Bronchial epithelial cell (primary cell): ENCODE measurements around the gene TCN1. TPM values are rescaled to one million over a fixed set of nuclear protein-coding genes. Genes with fewer than 3 reads are reported as not detected.
"Not testable (repeated sequence)": the region's sequence is repeated elsewhere in the genome, so short reads cannot be mapped to it uniquely, and the experiment has no call there.

Experiments
- DNase-seq: peaks from one replicate; pipeline ENCODE4 v3.0.0-alpha.2; 2010; ENCODE audit warnings: low read depth
- FAIRE-seq: peaks from 2 replicates; lab custom pipeline; 2011; peaks lifted over from hg19 to GRCh38; lab: Jason Lieb, UNC
- H3K27me3 ChIP-seq: 2 replicates; pipeline ENCODE4 v1.5.1; 2011; ENCODE audit warnings: low read length; ENCODE audit not compliant: control insufficient read depth, insufficient read depth
- H3K36me3 ChIP-seq: 2 replicates; pipeline ENCODE4 v1.5.1; 2011; ENCODE audit warnings: low read length; ENCODE audit not compliant: control insufficient read depth, insufficient read depth
- H3K4me3 ChIP-seq: 2 replicates; pipeline ENCODE4 v1.5.1; 2011; ENCODE audit warnings: mild to moderate bottlenecking, low read depth, low read length, control low read depth
- total RNA-seq: library from RNA; depleted of rRNA; stranded (reverse); fragments of >200 nt; gene quantifications from 2 replicates; pipeline ENCODE4 v1.2.1, GENCODE V29; 2014
- TF ChIP-seq, protein P1 (sequence below): IDR thresholded peaks from 2 replicates; pipeline ENCODE4 v1.5.1; 2011; ENCODE audit warnings: mild to moderate bottlenecking, moderate library complexity, low read length, control low read depth, inconsistent platforms; ENCODE audit not compliant: insufficient read depth, severe bottlenecking

Gene TCN1
- total RNA-seq, result 4.2 and 27.4 TPM in 2 replicates

DNA sequence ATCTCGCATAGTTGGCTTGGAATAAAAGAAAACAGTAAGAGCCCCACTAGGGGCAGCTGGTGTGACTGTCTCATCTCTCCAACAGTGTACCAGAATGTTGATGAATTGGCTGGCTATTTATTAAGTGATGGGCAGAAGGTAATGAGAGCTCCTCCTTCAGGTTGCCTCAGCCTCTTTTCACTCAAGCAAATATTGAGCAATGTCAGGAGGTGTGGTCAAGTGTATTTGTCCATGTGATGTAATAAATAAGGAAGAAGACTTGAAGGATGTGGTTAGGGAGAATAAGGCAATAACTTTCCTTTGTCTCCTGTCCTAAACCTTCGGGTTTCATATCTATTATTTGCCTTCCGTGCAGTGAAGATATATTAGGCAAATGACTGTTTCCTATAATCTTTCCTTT, at the start of gene TCN1:
TCN1 (minus strand) TSS at position 91 of the 400 bp plus-strand sequence; CDS start at position 74, 17 bp downstream.
- Histone ChIP-seq H3K27me3 (no peaks in the 10 kb centered on the region), H3K4me3 (no peak within 1 kb of the TSS), H3K36me3 (no peaks in the 10 kb centered on the region)
- DNase-seq (peak; percentile 85), FAIRE-seq (no peak)
- TF ChIP-seq, protein P1, sequence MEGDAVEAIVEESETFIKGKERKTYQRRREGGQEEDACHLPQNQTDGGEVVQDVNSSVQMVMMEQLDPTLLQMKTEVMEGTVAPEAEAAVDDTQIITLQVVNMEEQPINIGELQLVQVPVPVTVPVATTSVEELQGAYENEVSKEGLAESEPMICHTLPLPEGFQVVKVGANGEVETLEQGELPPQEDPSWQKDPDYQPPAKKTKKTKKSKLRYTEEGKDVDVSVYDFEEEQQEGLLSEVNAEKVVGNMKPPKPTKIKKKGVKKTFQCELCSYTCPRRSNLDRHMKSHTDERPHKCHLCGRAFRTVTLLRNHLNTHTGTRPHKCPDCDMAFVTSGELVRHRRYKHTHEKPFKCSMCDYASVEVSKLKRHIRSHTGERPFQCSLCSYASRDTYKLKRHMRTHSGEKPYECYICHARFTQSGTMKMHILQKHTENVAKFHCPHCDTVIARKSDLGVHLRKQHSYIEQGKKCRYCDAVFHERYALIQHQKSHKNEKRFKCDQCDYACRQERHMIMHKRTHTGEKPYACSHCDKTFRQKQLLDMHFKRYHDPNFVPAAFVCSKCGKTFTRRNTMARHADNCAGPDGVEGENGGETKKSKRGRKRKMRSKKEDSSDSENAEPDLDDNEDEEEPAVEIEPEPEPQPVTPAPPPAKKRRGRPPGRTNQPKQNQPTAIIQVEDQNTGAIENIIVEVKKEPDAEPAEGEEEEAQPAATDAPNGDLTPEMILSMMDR, result peak; percentile 24

DNA sequence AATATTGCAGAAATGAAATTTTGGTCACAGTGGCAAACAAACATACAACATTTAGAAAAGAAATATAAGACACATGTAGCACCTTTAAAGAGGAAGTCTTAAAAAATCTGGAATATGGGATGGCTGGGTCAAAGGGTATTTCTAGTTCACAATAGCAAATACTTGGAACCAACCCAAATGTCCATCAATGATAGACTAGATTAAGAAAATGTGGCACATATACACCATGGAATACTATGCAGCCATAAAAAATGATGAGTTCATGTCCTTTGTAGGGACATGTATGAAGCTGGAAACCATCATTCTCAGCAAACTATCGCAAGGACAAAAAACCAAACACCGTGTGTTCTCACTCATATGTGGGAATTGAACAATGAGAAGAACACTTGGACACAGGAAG, 37.3 kb upstream of the TCN1 start:
- FAIRE-seq, H3K27me3 ChIP-seq, DNase-seq, H3K4me3 ChIP-seq, H3K36me3 ChIP-seq: not testable (repeated sequence)

- no peak for FAIRE-seq
- Histone ChIP-seq H3K27me3 (no peaks in the 10 kb centered on the region), H3K4me3 (no peak overlapping the region), H3K36me3 (no peaks in the 10 kb centered on the region)
- DNase-seq, result peak; percentile 94
- TF ChIP-seq, protein P1, result no peak
These were observed 35.0 kb upstream of the TCN1 start for GRCh38 chr11:59901306-59901705.

- TF ChIP-seq, protein P1, result no peak
- FAIRE-seq, result no peak
- no peak for DNase-seq
- H3K4me3 ChIP-seq, result no peak overlapping the region
- H3K36me3 ChIP-seq, result no peaks in the 10 kb centered on the region
- no peaks in the 10 kb centered on the region for H3K27me3 ChIP-seq
These were observed 34.3 kb upstream of the TCN1 start for GRCh38 chr11:59900366-59901126.

DNA sequence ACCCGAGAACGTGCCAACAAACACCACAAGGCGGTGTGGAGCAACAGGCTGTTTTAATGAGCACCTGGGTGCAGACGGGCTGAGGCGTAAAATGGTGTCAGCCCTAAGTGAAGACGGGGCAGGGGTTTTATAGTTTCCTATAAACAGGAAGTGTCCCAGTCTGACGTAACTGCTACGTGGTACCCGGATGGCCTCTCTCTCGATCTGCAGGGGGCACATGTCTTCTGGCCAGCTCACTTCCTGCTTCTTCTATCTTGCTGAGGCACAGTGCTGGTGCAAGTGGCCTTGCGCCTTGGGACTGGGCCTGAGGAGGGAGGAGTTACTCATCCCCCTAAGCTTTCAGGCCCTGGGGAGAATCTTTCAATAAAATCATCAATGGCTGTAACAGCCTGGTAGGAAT, 33.2 kb upstream of the TCN1 start:
- Histone ChIP-seq H3K4me3 (no peak overlapping the region), H3K36me3 (no peaks in the 10 kb centered on the region), H3K27me3 (no peaks in the 10 kb centered on the region)
- FAIRE-seq (no peak), DNase-seq (no peak)
- TF ChIP-seq, protein P1, result no peak

GRCh38 chr11:59898650-59899049, 32.4 kb upstream of the TCN1 start:
- TF ChIP-seq, protein P1, result no peak
- H3K27me3 ChIP-seq, result no peaks in the 10 kb centered on the region
- no peaks in the 10 kb centered on the region for H3K36me3 ChIP-seq
- DNase-seq (no peak), FAIRE-seq (peak; percentile 81)
- H3K4me3 ChIP-seq, result no peak overlapping the region
